Adipose tissue (tissue), 3 donors: ENCODE data around the gene TTC7B. TPM values are rescaled to one million over a fixed set of nuclear protein-coding genes. Genes with fewer than 3 reads are reported as not detected.

Experiments used
- H3K27ac ChIP-seq: one replicate; pipeline ENCODE4 v1.5.1; 2013; ENCODE audit warnings: low read depth, low read length
- WGBS, 3 donors: extraction: QIAGEN DNeasy Blood & Tissue Kit; methylation state at CpG; one replicate each; pipeline ENCODE4 v1.1.7; 2013; 5-methylcytosine and 5-hydroxymethylcytosine counted together
- polyA plus RNA-seq, 3 donors: library from polyadenylated mRNA; stranded (reverse); fragments of 200-250 nt; gene quantifications; one replicate each; pipeline ENCODE4 v1.2.3, GENCODE V29; 2013
- donor health status: healthy with polysubstance abuse.
- donor health status: Bipolar disorder and iron deficiency.
- donor health status: healthy.

The TTC7B gene
- polyA plus RNA-seq, 3 donors = 14.1 to 35.1 (median 19.7) TPM

- 80 to 85% (median 81%) methylated on average over 5 of the region's 5 CpGs for WGBS, 3 donors
- no peak overlapping the region for H3K27ac ChIP-seq
Measured at GRCh38 chr14:90810806-90811205, 5.4 kb downstream of the TTC7B start.

GRCh38 chr14:90809530-90810312, 6.5 kb downstream of the TTC7B start:
- no peak overlapping the region for H3K27ac ChIP-seq
- 92 to 96% (median 95%) methylated on average over 7 of the region's 7 CpGs for WGBS, 3 donors

GRCh38 chr14:90808759-90809529, 7.3 kb downstream of the TTC7B start:
- no peak overlapping the region for H3K27ac ChIP-seq
- WGBS, 3 donors = 84 to 93% (median 88%) methylated on average over 15 of the region's 15 CpGs

GRCh38 chr14:90807060-90807459, 9.2 kb downstream of the TTC7B start:
- WGBS, 3 donors = 75 to 83% (median 78%) methylated on average over 6 of the region's 6 CpGs
- H3K27ac ChIP-seq = no peak overlapping the region

- WGBS, 3 donors = 63 to 81% (median 71%) methylated on average over 19 to 21 of the region's 21 CpGs
- H3K27ac ChIP-seq = no peak overlapping the region
Measured at GRCh38 chr14:90805662-90806540, 10.3 kb downstream of the TTC7B start.

GRCh38 chr14:90805084-90805391, 11.2 kb downstream of the TTC7B start:
- no peak overlapping the region for H3K27ac ChIP-seq

GRCh38 chr14:90804292-90805083, 11.7 kb downstream of the TTC7B start:
- 78 to 92% (median 81%) methylated on average over 17 to 18 of the region's 18 CpGs for WGBS, 3 donors
- no peak overlapping the region for H3K27ac ChIP-seq

More at GRCh38 chr14:90805084-90805391, 11.2 kb downstream of the TTC7B start:
- WGBS, 3 donors = 90 to 97% (median 93%) methylated on average over 13 of the region's 13 CpGs

- WGBS, 3 donors = 64 to 82% (median 67%) methylated on average over 2 of the region's 2 CpGs
Measured at GRCh38 chr14:90803249-90803648, 13.0 kb downstream of the TTC7B start.

GRCh38 chr14:90799420-90799819, 16.8 kb downstream of the TTC7B start:
- H3K27ac ChIP-seq = no peak overlapping the region
- WGBS, 3 donors = 88 to 92% (median 90%) methylated on average over 5 of the region's 5 CpGs

More at GRCh38 chr14:90803249-90803648, 13.0 kb downstream of the TTC7B start:
- no peak overlapping the region for H3K27ac ChIP-seq

- 82 to 96% (median 91%) methylated on average over 13 of the region's 13 CpGs for WGBS, 3 donors
- no peak overlapping the region for H3K27ac ChIP-seq
Measured at GRCh38 chr14:90797919-90798318, 18.3 kb downstream of the TTC7B start.

GRCh38 chr14:90797451-90797850, 18.8 kb downstream of the TTC7B start:
- WGBS, 3 donors = 46 to 78% (median 59%) methylated on average over 3 of the region's 3 CpGs
- no peak overlapping the region for H3K27ac ChIP-seq

GRCh38 chr14:90796329-90796728, 19.9 kb downstream of the TTC7B start:
- 51 to 73% (median 51%) methylated on average over 2 of the region's 2 CpGs for WGBS, 3 donors
- H3K27ac ChIP-seq = no peak overlapping the region

- no peak overlapping the region for H3K27ac ChIP-seq
- 68 to 78% (median 75%) methylated on average over 8 of the region's 8 CpGs for WGBS, 3 donors
Measured at GRCh38 chr14:90795744-90796143, 20.5 kb downstream of the TTC7B start.

- no peak overlapping the region for H3K27ac ChIP-seq
- WGBS, 3 donors = 90 to 93% (median 92%) methylated on average over 12 of the region's 12 CpGs
Measured at GRCh38 chr14:90791486-90791885, 24.7 kb downstream of the TTC7B start.

- WGBS, 3 donors = 61 to 92% (median 69%) methylated on average over 7 of the region's 7 CpGs
- no peak overlapping the region for H3K27ac ChIP-seq
Measured at GRCh38 chr14:90788031-90788430, 28.2 kb downstream of the TTC7B start.

GRCh38 chr14:90785876-90786450, 30.3 kb downstream of the TTC7B start:
- WGBS, 3 donors = 91 to 93% (median 92%) methylated on average over 15 of the region's 15 CpGs
- no peak overlapping the region for H3K27ac ChIP-seq

GRCh38 chr14:90785471-90785870, 30.8 kb downstream of the TTC7B start:
- WGBS, 3 donors = 54 to 70% (median 55%) methylated on average over 7 of the region's 7 CpGs
- H3K27ac ChIP-seq = no peak overlapping the region
